Activated CD8-positive, alpha-beta memory T cell treated with anti-CD3 and anti-CD28 coated beads for 48 hours (primary cell): ENCODE data around the gene CCL2.

Experiments
- DNase-seq, 3 experiments: peaks; one replicate each; pipeline ENCODE4 v3.0.0-alpha.2; 2020; ENCODE audit warnings: low read depth in 2 of 3, low spot score in 2 of 3

CCL2 gene

DNA sequence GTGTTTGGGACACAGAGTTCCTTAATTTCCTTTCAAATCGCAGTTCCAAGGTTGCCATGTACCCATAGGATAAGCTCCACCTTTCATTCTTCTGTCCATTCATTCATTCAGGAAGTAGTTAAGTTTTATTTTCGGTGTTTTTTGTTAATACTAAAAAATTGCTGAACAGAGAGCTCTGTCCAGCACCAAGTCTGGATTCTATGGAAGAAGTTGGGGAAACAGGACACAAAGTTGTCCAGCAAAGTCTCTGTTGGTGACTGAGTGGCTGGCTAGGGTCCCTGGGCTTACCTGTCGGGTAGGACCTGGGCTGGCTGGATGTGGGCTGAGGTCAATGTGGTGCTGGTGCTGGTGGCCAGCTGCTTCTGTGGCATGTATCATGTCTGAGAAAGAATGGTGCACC is 17.6 kb upstream of the CCL2 start:
- no peak for DNase-seq

DNA sequence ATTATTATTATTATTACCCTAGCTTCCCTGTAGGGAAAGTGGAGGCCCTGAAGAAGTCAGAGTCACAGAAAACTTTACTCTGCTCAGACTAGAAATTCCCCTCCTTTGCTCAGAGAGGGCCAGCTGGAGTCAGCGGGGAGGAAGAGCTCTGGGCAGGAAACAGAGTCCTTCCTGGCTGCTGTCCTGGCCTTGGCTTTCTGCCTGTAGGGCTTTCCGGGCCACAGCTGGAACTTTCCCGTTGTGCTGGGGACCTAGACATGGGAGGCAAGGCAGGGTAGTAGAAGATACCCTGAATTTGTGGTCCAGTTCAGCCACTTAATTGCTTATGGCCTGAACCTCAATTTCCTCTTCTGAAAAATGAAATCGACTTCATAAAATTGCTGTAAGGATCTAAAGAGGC is 14.0 kb upstream of the CCL2 start:
- no peak for DNase-seq

DNA sequence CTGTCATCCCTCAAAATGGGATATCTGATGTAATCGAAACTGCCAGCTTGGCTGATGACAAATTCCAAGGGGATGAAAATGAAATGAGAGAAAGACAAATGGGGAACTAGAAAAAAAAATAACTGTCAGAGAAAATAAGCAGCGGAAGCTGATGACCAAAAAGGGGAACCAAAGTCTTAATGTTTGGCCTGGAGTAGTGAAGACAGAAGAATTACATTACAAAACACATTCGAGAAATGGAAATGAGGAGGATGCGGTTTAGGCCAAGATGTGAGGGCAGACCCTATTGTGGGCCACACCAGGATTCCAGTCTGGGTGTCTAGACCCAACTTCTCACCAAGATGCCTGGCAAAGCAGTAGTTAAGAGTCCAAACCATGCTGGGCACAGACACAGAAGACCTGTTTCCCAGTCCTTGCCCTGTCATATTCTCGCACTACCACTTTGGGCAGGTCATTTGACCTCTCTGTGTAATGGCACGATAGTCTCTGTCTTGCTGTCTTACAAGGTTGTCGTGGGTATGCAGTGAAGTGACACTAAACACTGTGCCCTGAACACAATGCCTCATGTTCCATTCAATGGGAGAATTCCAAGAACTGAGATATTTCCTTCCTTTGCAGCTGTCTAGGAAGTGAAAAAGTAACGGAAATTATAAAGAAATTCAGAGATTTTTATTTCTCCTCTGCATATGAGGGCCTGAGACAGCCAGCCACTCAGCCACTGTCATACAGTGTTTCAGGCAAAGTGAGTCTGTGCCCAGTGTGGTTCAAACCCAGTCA is 12.3 kb upstream of the CCL2 start:
- DNase-seq, result no peak

DNA sequence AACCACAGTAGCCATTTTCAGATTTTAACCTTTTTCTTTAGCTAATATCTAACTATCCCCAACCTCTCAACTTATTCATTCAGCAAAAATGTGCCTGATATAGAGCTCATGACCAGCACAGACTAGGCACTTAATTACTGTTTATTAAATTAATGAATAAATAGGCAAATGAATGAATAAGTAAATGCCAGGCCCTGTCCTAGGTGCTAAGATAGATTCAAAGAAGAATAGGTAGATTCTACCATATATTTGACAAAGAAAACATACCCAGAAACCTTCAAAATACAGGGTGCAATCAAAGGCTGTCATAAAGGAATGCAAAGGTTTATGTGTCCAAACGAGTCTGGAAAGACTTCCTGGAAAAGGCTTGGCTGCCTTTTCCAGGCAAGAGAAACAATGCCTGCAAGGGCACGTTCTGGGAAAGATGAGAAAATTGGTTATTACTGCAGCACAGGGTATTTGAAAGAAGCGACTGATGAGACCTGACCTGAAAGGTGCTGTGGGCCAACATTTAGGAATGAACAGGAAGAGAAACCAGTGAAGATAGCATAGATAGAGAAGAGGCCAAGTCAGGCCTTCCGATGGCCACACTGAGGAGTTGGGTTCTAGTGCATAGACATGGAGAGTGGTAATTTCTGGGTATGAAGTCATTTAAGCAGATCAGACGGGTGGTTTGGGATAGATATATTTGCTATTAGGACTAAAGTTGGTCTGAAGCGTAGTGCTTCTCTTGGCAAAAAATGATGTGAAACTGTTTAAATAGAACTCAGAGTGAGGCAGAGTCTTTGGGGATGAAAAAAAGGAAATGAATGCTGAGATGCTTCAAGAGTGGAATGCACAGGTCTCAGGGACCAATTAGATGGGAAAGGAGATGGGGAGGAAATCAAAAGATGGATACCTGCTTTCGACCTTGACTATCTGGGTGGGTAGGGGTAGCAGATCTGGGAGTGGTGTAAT is 11.4 kb upstream of the CCL2 start:
- no peak for DNase-seq

DNA sequence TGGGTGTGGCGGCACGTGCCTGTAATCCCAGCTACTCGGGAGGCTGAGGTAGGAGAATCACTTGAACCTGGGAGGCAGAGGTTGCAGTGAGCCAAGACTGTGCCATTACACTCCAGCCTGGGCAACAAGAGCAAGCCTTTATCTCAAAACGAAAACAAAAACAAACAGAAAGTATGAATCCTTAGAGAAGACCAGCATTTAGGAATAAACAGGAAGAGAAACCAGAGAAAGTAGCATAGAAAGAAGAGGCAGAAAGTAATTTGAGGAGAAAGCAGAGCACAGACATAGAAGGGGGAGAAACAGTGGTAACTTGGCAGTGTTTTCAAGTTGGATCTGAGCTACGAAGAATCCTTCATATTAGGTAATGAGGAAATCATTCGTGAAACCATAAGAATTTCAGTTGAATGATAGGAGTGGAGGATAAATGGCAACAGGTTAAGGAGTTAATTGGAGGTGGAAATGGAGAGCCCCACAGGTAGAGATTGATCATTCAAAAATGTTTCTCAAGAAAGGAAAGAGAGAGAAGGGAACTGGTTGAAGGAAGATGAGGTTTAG is 9.7 kb upstream of the CCL2 start:
- no peak for DNase-seq

DNA sequence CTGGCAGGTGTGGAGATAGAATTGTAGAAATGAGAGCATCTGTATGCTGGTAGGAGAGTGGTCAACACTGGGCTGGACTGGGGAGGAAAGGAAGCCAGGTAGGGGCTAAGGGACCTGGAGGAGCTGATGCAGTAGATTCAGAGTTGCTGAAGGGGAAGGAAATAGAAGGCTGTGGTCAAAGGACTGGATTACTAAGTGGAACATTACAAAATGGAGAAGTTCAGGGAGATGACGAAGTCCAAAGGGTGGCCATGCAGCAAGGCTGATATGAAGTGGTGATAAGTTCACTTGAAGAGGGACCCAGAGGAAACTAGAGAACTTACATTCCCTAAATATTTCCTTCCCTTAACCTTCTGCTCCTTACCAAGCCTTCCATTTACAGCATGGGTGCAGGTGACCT is 8.6 kb upstream of the CCL2 start:
- no peak for DNase-seq

DNA sequence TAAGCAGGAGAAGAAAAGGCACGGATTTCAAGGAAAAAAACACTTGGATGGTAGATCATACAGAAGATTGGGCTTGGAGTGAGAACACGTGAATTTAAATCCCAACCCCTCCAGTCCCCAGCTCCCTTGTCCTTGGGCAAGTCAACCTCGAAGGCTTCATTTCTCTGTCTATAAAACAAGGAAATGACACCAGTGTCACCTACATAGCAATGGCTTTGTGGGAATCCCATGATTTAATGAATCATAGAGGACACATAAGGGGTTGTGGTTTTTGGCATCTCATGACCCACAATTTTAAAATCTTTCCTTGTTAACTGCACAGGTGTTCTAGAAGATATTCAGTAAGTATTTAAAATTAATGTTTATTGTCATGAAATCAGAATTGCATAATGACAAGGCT is 8.2 kb upstream of the CCL2 start:
- no peak for DNase-seq

DNA sequence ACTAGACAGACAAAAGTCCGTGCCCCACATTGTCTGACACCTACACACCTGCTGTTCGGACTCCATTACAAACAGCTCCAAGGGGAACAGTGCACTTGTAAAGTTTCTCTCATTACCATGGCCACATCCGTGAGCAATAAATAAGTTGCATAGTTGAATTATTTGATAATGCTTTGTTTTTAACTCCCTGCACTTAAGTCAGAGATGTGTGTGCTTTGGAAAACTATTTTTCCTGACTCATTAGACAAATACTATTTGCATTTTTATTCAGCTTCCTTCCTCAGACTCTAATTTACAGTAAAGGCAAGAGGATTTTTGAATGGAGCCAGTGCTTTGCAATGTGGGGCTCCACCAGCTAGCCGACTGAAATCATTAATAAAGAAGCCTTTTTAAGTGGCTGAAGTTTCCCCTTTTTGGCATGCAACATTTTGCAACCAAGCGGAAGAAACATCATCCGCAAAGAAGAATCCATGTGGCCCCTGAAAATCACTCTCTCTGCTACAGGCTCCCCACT is 6.5 kb upstream of the CCL2 start:
- no peak for DNase-seq

DNA sequence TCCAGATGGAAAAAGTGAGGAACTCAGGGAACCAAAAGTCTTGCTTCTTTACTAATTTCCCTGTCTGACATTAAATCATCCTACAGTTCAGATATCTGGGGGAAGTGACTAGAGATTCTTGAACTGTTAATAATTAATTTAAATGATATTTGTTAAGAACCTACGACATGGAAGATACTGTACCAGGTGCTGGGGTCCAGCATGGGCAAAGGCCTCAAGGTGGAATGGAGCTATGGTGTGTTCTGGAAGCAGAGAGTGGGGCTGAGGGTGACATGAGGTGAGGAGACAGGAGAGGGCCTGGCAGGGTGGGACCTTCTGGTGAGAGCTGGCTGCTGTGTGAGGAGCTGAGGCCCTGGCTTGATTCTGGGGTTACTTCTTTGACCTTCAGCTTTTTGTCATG is 6.0 kb upstream of the CCL2 start:
- no peak for DNase-seq

DNA sequence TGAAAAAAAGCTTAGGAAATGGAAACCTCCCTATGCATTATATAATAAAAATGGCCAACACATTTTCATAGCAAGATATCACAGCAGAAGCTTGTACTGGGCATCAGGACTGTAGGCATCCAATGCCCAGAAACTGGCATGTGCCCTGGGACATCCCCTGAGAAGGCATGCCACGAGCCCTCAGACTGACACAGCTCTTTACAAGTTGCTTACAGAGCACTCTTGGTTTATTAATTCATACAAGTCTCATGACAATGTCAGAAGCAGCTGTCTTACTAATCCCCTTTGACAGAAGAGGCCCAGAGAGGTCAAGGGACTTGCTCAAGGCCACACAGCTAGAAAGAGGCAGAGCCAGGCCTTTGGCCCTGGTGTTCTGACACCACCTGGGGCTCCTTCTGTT is 5.6 kb upstream of the CCL2 start:
- DNase-seq, result no peak

DNA sequence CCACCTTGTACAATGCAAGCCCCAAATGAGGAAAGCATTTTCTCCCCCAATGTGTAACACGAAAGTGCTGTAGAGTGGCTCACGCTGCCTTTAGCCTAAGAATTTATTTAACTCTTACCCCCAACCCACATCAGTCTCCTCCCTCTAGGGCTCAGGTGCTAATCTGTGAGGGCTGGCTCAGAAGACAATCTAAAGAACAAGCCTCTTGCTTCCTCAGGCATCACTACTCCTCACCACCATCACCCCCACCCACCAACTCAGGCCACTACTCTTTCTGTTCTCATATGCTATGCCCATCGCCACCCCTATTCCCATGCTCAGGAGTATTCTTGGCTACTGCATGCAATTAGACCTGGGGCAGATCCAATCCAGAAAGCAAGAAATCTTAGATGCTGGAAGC is 3.9 kb upstream of the CCL2 start:
- no peak for DNase-seq

DNA sequence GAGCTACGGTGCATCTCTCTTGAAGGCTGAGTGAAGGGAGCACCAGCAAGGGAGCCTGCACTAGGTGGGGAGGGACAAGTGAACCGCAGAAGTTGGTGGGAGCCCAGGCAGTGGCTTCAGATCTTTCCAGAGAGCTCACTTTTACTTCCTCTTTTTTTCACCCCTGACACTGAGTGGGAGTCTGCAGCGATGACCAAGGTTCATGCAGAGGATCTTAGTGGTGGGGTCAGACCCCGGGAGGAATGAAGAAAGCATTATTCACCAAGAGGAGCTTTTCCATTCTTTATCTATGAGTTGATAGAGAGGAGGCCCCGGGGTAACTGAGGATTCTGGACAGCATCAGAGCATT is 3.0 kb upstream of the CCL2 start:
- DNase-seq, result no peak

DNA sequence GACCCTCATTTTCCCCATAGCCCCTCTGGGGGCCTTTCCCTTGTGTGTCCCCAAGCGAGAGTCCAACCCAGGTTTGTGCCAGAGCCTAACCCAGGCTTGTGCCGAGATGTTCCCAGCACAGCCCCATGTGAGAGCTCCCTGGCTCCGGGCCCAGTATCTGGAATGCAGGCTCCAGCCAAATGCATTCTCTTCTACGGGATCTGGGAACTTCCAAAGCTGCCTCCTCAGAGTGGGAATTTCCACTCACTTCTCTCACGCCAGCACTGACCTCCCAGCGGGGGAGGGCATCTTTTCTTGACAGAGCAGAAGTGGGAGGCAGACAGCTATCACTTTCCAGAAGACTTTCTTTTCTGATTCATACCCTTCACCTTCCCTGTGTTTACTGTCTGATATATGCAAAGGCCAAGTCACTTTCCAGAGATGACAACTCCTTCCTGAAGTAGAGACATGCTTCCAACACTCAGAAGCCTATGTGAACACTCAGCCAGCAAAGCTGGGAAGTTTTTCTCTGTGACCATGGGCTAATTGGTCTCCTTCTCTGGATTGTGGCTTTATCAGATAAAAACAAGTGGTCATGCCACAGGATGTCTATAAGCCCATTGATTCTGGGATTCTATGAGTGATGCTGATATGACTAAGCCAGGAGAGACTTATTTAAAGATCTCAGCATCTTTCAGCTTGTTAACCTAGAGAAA is 2.5 kb upstream of the CCL2 start:
- DNase-seq, result no peak

DNA sequence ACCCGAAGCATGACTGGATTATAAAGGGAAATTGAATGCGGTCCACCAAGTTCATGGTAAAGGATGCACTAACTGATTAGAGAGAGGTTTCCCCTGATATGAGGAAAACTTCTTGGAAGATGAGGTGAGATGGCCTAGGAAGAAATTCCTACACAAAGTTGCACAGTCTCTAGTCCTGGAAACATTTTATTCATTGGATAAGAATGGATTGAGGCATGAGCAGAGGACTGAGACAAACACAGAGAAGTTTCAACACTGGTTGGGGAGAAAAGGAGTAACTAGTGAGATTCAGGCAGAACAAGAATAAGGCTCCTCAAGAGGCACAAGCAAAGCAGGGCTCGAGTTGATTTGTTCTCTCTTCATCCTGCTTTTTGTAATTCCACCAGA is 2.0 kb upstream of the CCL2 start:
- DNase-seq, result no peak

DNA sequence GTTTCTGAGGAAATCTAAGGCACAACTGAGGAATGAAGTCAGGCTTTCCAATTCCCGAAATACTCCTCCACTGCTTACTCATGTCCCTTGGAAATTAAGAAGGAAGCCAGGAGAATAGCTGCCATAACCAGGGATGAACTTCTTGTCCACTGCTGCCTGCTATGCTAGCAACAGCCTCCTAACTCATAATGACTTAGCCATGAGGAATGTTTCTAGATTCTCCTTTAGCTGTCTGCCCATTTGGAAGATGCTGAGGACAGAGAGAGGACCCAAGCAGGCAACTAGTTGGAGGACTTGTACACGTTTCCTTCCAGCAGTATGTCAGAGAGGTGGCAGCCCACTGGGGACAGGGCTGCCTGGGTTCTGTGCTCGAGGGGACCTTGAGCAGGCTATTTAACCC is 939 bp upstream of the CCL2 start:
- DNase-seq, result no peak

DNA sequence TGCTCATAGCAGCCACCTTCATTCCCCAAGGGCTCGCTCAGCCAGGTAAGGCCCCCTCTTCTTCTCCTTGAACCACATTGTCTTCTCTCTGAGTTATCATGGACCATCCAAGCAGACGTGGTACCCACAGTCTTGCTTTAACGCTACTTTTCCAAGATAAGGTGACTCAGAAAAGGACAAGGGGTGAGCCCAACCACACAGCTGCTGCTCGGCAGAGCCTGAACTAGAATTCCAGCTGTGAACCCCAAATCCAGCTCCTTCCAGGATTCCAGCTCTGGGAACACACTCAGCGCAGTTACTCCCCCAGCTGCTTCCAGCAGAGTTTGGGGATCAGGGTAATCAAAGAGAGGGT is 272 bp downstream of the CCL2 start:
- no peak for DNase-seq

DNA sequence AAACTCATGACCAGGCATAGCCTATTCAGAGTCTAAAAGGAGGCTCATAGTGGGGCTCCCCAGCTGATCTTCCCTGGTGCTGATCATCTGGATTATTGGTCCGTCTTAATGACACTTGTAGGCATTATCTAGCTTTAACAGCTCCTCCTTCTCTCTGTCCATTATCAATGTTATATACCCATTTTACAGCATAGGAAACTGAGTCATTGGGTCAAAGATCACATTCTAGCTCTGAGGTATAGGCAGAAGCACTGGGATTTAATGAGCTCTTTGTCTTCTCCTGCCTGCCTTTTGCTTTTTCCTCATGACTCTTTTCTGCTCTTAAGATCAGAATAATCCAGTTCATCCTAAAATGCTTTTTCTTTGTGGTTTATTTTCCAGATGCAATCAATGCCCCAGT is 756 bp downstream of the CCL2 start:
- no peak for DNase-seq

DNA sequence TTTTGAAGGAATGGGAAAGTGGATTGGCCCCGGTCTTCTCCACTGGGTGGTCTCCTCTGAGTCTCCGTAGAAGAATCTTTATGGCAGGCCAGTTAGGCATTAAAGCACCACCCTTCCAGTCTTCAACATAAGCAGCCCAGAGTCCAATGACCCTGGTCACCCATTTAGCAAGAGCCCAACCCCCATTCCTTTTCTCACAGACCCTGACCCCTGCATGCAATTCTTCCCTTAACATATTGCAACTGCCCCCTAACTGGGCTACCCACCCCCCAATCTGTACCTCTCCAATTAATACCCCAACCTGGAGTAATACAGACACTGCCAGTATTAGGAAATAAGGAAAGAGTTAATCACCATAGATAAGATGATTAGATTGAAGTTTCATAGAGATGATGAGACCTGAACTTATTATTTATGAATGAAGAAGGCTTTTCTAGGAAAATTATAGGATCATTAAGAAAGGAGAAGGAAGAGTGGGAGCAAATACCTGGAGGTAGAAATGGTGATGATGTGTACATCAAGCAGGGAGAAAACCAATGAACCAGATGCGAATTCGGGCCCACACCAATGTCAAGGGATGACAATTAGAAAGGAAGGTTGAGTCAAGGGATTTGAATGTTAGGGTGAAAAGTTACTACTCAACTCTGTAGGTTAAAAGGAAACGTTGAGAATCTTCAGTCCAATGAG is 2.4 kb downstream of the CCL2 start:
- DNase-seq, result no peak

DNA sequence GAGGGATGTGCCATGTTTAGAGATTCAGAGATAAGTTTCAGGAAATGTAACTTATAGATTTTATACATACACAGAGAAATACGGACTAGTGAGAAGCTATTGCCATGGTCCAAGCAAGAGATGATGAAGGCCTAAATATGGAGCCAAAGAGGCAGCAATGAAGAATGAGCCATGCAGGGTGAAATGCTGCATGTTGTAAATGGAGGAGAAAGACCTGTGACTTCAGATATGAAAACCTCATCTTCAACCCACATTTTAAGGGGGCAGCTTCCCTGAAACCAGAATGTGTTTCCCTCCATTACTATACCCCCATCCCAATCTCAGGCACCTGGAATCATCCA is 2.9 kb downstream of the CCL2 start:
- no peak for DNase-seq

DNA sequence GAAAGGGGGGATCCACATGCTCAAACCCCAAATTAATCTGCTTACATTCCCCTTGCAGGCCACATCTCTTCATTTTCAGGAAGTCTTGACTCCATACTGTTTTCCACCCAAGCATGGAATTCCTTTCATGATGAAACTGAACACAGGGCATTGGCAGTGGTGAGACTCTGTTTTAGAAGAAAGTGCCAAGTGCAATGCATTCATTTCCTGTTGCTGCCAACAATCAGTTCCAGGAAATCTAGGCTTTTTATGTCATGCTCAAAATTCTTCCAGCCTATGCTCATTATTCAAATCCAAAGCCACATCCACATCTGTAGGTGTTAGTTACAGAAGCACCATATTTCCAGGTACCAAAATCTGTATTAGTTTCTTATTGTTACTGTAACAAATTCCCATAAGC is 4.1 kb downstream of the CCL2 start:
- DNase-seq, result no peak

DNA sequence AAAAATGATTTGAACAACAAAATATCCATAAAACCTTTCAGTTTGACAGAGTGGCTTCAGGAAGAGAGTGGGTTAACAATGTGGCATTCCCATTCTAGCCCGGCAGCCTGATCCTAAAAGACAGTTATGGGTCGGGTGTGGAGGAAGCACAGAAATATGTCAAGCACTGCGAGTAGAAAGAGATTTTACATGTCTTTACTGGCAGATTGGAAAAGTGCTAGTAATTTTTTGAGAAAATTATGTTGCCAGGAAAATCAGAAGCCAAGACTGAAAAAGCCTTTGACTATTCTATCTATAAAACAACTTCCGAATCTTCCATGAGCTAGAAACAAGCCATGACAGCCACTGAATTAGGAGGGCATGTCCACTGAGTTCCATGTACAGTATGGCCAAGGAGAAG is 5.8 kb downstream of the CCL2 start:
- DNase-seq, result no peak
